Myocyte (in vitro differentiated cells): ENCODE data around the gene LRTM2. TPM values are rescaled to one million over a fixed set of nuclear protein-coding genes. Genes with fewer than 3 reads are reported as not detected.

ENCODE experiments used
- DNase-seq: peaks from one replicate; pipeline ENCODE4 v3.0.0-alpha.2; 2012; ENCODE audit warnings: low read depth
- total RNA-seq: library from RNA; depleted of rRNA; stranded (reverse); fragments of >200 nt; gene quantifications from 2 replicates; pipeline ENCODE4 v1.2.3, GENCODE V29; 2014

The LRTM2 gene
- total RNA-seq, 1 donor from 2014 or later = 0.11 TPM

GRCh38 chr12:1864456-1864855 is 44.1 kb downstream of the LRTM2 start:
- DNase-seq = no peak

DNA sequence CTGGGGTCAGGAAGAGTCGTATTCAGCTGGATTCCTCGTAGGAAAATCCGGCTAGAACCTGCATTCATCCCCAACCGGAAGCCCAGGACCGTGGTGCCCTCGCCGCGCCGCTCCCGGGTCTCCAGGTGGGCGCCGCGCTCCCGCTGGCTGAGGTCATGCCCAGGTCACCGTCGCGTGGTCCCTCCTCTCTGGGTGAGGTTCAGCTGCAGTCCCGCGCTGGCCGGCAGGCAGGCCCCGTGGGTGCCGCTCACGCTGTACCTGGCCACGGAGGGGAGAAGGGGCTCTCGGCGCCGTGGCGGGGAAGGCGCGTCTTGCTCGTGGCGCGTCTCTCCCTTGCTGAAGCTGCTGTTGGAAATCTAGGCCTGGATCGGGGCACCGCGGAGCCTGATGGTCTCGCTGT is 44.5 kb downstream of the LRTM2 start:
- no peak for DNase-seq

DNA sequence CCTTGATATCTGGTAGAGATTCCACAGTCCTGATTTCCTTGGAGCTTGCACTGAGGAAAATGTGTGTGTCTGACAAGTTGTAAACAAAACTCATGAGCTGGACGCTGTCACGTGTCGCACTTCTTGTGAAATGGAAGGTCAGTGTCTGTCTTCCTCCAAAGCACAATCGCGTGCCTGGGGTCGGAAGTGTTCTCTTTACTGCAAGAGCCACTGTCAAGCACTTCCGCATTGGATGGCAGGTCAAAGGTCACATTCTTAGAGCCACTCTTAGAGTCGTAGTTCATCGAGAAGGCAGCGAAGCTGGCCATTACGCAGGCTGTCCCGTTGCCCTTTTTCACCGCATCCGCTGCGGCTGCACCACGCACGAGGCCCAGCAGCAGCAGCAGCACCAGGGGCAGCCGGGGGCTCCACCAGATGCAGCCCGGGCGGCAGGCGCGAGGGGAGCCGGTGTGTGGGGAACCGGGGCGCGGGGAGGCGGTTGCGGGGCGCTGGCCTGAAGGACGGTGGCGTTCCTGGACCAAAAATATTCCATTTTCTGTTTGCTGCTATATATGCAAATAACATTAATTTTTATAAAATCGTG is 45.0 kb downstream of the LRTM2 start:
- no peak for DNase-seq

GRCh38 chr12:1869145-1869544 is 48.8 kb downstream of the LRTM2 start:
- no peak for DNase-seq

GRCh38 chr12:1870086-1870485 is 49.7 kb downstream of the LRTM2 start:
- no peak for DNase-seq

DNA sequence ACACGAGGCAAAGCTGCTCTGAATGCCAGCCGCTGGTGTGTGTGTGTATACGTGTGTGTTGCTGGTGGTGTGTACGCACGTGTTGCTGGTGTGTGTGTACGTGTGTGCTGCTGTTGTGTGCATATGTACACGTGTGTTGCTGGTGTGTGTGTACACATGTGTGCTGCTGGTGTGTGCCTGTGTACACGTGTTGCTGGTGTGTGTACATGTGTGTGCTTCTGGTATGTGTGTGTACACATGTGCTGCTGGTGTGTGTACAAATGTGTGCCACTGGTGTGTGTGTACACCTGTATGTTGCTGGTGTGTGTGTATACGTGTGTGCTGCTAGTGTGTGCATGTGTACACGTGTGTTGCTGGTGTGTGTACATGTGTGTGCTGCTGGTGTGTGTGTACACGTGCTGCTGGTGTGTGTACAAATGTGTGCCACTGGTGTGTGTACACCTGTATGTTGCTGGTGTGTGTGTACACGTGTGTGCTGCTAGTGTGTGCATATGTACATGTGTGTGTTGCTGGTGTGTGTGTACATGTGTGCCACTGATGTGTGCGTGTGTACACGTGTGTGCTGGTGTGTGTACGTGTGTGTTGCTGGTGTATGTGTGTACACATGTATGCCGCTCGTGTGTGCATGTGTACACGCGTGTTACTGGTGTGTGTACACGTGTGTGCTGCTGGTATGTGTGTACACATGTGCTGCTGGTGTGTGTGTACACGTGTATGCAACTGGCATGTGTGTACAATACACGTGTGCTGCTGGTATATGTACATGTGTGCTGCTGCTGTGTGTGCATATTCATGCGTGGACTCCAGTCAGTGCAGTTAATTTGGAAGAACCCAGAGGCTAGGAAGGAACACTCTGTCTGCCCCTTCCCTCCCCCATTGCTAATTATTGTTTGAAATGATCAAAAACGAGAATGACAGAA is 50.9 kb downstream of the LRTM2 start:
- DNase-seq = no peak

DNA sequence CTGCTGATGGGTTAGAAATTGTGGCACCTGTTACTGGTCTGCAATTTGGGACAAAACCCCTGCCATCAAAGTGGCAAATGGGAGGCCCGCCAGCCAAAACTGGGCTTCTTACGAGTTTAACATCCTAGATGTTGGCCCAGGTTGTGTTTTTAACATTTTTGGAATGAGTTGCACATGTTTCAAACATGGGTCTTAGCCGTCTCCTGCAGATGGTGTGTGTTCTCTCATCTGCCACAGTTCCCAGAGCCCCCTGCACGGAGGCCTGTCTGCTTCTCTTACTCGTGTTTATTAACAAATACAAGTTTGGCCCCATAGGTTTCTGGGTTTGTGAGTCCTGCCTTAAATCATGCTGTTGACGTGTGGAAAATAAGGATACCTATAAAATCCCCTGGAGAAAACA is 51.6 kb downstream of the LRTM2 start:
- no peak for DNase-seq

DNA sequence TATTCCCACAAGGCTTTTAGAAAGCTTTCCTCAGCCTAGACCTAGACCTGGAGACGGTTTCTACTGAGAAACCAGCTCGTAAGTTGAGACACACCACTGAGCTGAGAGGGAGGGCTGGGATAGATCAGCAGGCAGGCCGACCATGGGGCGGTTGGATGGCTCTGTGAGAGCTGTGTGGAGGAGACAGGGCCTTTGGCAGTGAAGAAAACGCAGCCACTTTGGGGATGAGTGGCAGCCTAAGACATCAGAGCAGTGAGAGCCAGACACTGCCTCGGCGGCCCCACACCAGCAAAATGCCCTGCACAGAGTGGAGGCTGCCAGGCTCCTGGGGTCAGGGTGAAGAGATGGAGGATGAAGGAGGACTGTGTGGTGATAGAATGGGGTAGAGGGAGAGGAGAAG is 52.1 kb downstream of the LRTM2 start:
- DNase-seq = no peak

GRCh38 chr12:1873531-1874510 is 53.5 kb downstream of the LRTM2 start:
- DNase-seq = no peak

- no peak for DNase-seq
Measured at GRCh38 chr12:1875608-1876007, 55.2 kb downstream of the LRTM2 start.

- DNase-seq = no peak
Measured at GRCh38 chr12:1876086-1876485, 55.7 kb downstream of the LRTM2 start.

DNA sequence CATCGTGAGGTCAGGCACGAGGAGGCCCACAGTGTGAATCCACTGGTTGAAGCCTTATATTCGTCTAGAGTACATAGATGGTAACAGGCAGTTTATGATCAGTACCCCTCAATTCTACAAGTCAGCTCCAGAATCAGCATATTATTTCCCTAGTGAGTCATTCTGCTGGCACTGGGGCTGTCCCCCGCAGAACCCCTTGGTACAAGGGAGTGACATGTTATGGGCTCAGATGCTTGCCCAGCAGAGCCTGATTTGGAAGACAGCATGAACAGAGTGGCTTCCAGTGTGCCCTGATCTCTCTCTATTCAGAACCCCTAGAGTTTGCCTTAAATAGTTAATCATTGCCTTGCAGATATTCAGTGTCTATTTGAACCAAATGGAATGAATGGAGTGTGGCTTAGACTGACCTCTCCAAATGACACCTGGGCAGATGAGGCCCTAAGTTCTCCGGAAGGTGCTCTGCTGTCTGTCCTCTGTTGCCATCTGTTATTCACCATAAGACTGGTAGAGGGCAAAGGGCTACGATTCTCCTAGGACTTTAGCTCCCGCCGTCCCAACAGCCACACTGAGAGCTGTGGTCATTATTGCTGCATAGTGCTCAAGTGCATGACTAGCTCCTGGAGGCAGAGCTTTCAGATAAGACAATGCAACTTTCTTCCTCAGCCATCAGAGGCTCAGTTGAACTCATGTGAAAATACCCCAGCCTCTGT is 57.0 kb downstream of the LRTM2 start:
- DNase-seq = no peak

GRCh38 chr12:1878214-1878613 is 57.8 kb downstream of the LRTM2 start:
- no peak for DNase-seq

GRCh38 chr12:1878695-1879094 is 58.3 kb downstream of the LRTM2 start:
- no peak for DNase-seq

GRCh38 chr12:1879633-1880032 is 59.3 kb downstream of the LRTM2 start:
- DNase-seq = no peak

GRCh38 chr12:1880153-1880845 is 59.9 kb downstream of the LRTM2 start:
- DNase-seq = no peak

- DNase-seq = no peak
Measured at GRCh38 chr12:1880876-1881275, 60.5 kb downstream of the LRTM2 start.

- no peak for DNase-seq
Measured at GRCh38 chr12:1881301-1881700, 60.9 kb downstream of the LRTM2 start.

- DNase-seq = no peak
Measured at GRCh38 chr12:1881936-1882335, 61.6 kb downstream of the LRTM2 start.

DNA sequence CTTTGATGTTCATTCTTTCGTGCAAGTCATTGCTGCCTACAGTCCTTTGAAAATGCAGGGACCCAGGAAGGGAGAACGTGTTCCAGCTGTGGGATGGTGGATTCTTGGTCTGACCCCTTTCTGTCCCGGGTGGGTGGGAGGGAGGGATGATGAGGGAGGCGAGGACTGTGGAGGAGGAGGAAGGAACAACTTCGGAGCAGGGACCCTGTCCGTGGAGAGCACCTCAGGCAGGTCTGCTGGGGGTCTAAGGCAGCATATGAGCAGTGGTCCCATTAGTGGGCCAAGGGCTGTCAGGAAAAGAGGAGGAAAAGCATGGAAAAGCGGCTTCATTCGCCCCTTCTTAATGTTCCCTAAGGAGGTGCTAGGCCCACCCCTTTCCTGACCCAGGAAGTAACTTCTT is 62.0 kb downstream of the LRTM2 start:
- no peak for DNase-seq
